Panc1 (cell line): ENCODE data around the gene IER3IP1. TPM values are rescaled to one million over a fixed set of nuclear protein-coding genes. Genes with fewer than 3 reads are reported as not detected.

Experiments used
- ATAC-seq: fragments of 200-7000 bp; cut with Tn5 transposase; 2 replicates; pipeline ENCODE4 v1.9.1; 2020; ENCODE audit warnings: mild to moderate bottlenecking, moderate library complexity
- BruUV-seq: library from RNA; stranded (reverse); fragments of 400-500 nt; replicated peaks from 2 replicates; lab custom pipeline; 2021; lab: Mats Ljungman, UMichigan
- CTCF ChIA-PET: fragments of 300-600 bp; sonication (Branson Sonifier 250); formaldehyde crosslinking; loops from one replicate; lab custom pipeline; 2022; ENCODE audit warnings: antibody characterized with exemption; lab: Charles Lee
- POLR2A ChIA-PET: fragments of 300-600 bp; sonication (Branson Sonifier 250); formaldehyde crosslinking; loops from one replicate; lab custom pipeline; 2022; ENCODE audit warnings: antibody characterized with exemption; lab: Charles Lee
- DNase-seq: peaks from one replicate; pipeline ENCODE4 v3.0.0-alpha.2; 2010; ENCODE audit warnings: low read depth, low spot score
- H3K27ac ChIP-seq: 2 replicates; pipeline ENCODE4 v1.5.1; 2011; ENCODE audit warnings: mild to moderate bottlenecking, low read length, inconsistent platforms
- H3K27me3 ChIP-seq: fragments of 200-500 bp; sonication (Bioruptor generic); 2 replicates; pipeline ENCODE4 v1.6.0; 2014; ENCODE audit warnings: low read length, inconsistent platforms; ENCODE audit not compliant: control insufficient read depth, insufficient read depth
- H3K36me3 ChIP-seq: fragments of 200-500 bp; sonication (Bioruptor generic); 2 replicates; pipeline ENCODE4 v1.5.1; 2014; ENCODE audit warnings: inconsistent platforms, mild to moderate bottlenecking, low read length, moderate library complexity; ENCODE audit not compliant: control insufficient read depth, insufficient read depth
- H3K4me1 ChIP-seq: 2 replicates; pipeline ENCODE4 v1.5.1; 2011; ENCODE audit warnings: inconsistent platforms, mild to moderate bottlenecking, low read length, moderate library complexity; ENCODE audit not compliant: control insufficient read depth, insufficient read depth
- H3K4me3 ChIP-seq, 2 experiments: 2 replicates each; pipeline ENCODE4 v1.5.1; 2011 to 2012; ENCODE audit warnings: low read depth in 2 of 2, low read length in 2 of 2, mild to moderate bottlenecking in 2 of 2, inconsistent platforms in 1 of 2, moderate library complexity in 1 of 2
- H3K9me3 ChIP-seq: fragments of 200-500 bp; sonication (Bioruptor generic); 2 replicates; pipeline ENCODE4 v1.5.1; 2014; ENCODE audit warnings: low read depth, mild to moderate bottlenecking, inconsistent platforms, low read length, moderate library complexity; ENCODE audit not compliant: control insufficient read depth, insufficient read depth
- CTCF ChIP-seq: fragments of 450-650 bp; IDR thresholded peaks from 2 replicates; pipeline ENCODE4 v1.5.1; 2017; ENCODE audit warnings: mild to moderate bottlenecking
- POLR2AphosphoS5 ChIP-seq: IDR thresholded peaks from 2 replicates; pipeline ENCODE4 v1.6.1; 2012; ENCODE audit warnings: mild to moderate bottlenecking, low read depth, low read length, moderate library complexity
- REST ChIP-seq, 2 experiments: IDR thresholded peaks; 2 replicates each; pipeline ENCODE4 v1.6.1; 2011 to 2012; ENCODE audit warnings: low read depth in 2 of 2, control low read depth in 1 of 2, low read length in 1 of 2, mild to moderate bottlenecking in 1 of 2, moderate library complexity in 1 of 2; ENCODE audit not compliant: insufficient read depth in 1 of 2
- SIN3A ChIP-seq: IDR thresholded peaks from 2 replicates; pipeline ENCODE4 v1.6.1; 2012; ENCODE audit warnings: low read depth, mild to moderate bottlenecking, low read length, moderate library complexity, borderline replicate concordance; ENCODE audit not compliant: insufficient read depth
- TCF7L2 ChIP-seq: IDR thresholded peaks from 2 replicates; pipeline ENCODE4 v1.6.1; 2011; ENCODE audit warnings: mild to moderate bottlenecking, low read depth, low read length, inconsistent platforms
- in situ Hi-C: cut with HindIII; loops from 2 replicates; pipeline ENCODE4 v1.10.0; 2016; ENCODE audit warnings: low sequenced_read_pairs, low pct_unique_long_range_greater_than_20kb
- intact Hi-C: fragments of 100-400 bp; cut with micrococcal nuclease; formaldehyde crosslinking; loops from one replicate; pipeline ENCODE4 v1.10.0; 2022; ENCODE audit not compliant: unreplicated experiment
- total RNA-seq: library from RNA; stranded (reverse); gene quantifications from one replicate; pipeline ENCODE4 v1.2.1, GENCODE V29; 2021; ENCODE audit not compliant: unreplicated experiment

IER3IP1 gene
- total RNA-seq, 1 experiment from 2014 or later, result 8.5 TPM

DNA sequence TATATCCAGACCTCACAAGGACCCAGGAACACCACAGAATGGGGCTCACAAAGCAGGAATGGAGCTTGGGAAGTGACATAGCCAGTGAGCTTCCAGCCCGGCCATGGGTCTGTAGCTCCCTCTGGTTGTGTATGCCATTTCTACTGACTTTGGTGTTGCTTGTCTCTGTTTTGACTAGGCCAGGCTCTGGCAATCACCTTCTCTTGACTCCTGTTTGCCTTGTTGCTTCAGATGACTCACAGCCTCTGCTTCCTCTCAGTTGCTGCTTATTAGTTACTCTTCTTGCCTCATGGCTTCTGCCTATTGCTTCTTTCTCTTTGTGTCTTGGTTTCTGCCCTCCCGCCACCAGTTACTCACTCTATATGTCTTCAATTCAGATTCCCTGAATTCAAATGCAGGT is 15.8 kb upstream of the IER3IP1 start:
- Histone ChIP-seq H3K9me3 (no peaks in the 10 kb centered on the region), H3K36me3 (no peaks in the 10 kb centered on the region), H3K27ac (no peak overlapping the region), H3K4me1 (no peaks in the 10 kb centered on the region), H3K27me3 (peaks cover 2% of the 10 kb centered on the region), H3K4me3 (no peak overlapping the region)
- no peak for ATAC-seq
- ChIA-PET POLR2A (no interaction called here), CTCF (no interaction called here)
- TF ChIP-seq CTCF (no peak), SIN3A (no peak), REST (IDR thresholded peaks at IDR 0.05; ENCODE audit: insufficient read depth in 1 of 2, low read depth in 2 of 2, low read length in 1 of 2) (no peak), POLR2AphosphoS5 (no peak), TCF7L2 (no peak)
- no TSS peak for BruUV-seq
- DNase-seq, result no peak
- in situ Hi-C loops (no loop called here), intact Hi-C loops (no loop called here)

DNA sequence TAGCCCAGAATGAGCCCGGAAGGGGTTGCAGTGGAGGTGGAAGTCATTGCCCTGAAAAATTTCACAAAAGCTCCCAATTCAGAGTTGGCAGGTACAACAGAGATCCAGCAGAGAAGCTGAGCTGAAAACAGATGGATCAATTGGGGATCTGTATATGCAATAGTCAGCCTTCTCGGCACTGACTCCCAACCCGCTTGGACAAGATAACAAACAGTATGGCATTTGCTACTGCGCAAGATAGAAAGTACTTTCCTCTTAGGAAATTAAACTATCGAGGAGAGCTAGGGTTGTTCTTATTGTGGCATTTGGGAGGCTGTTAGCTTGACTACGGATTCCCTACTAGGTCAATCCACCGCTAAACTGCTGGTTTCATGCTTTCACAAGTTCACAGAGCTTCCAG is 11.6 kb upstream of the IER3IP1 start:
- H3K4me1 ChIP-seq, result no peaks in the 10 kb centered on the region
- in situ Hi-C loops, result no loop called here
- DNase-seq (no peak), ATAC-seq (no peak)
- H3K9me3 ChIP-seq, result no peaks in the 10 kb centered on the region
- peaks cover 2% of the 10 kb centered on the region; the same call in 1 of the 2 replicates for H3K27me3 ChIP-seq
- ChIA-PET POLR2A (no interaction called here), CTCF (no interaction called here)
- intact Hi-C loops, result no loop called here
- H3K36me3 ChIP-seq, result no peaks in the 10 kb centered on the region
- H3K4me3 ChIP-seq, result no peak overlapping the region
- H3K27ac ChIP-seq, result no peak overlapping the region
- no TSS peak for BruUV-seq
- no peak for TF ChIP-seq REST (IDR thresholded peaks at IDR 0.05; ENCODE audit: insufficient read depth in 1 of 2, low read depth in 2 of 2, low read length in 1 of 2)
- TF ChIP-seq TCF7L2, result no peak
- no peak for TF ChIP-seq POLR2AphosphoS5
- no peak for TF ChIP-seq CTCF
- no peak for TF ChIP-seq SIN3A
